AG09319 (cell line): ENCODE measurements around the gene ANXA11.

ENCODE experiments used
- DNase-seq: peaks from one replicate; pipeline ENCODE4 v3.0.0-alpha.2; 2010; ENCODE audit warnings: low read depth; ENCODE audit errors: extremely low read depth
- TF ChIP-seq, protein P1 (sequence below): IDR thresholded peaks from 2 replicates; pipeline ENCODE4 v1.5.1; 2011; ENCODE audit warnings: low read depth, mild to moderate bottlenecking, inconsistent platforms, low read length, moderate library complexity

Gene ANXA11

DNA sequence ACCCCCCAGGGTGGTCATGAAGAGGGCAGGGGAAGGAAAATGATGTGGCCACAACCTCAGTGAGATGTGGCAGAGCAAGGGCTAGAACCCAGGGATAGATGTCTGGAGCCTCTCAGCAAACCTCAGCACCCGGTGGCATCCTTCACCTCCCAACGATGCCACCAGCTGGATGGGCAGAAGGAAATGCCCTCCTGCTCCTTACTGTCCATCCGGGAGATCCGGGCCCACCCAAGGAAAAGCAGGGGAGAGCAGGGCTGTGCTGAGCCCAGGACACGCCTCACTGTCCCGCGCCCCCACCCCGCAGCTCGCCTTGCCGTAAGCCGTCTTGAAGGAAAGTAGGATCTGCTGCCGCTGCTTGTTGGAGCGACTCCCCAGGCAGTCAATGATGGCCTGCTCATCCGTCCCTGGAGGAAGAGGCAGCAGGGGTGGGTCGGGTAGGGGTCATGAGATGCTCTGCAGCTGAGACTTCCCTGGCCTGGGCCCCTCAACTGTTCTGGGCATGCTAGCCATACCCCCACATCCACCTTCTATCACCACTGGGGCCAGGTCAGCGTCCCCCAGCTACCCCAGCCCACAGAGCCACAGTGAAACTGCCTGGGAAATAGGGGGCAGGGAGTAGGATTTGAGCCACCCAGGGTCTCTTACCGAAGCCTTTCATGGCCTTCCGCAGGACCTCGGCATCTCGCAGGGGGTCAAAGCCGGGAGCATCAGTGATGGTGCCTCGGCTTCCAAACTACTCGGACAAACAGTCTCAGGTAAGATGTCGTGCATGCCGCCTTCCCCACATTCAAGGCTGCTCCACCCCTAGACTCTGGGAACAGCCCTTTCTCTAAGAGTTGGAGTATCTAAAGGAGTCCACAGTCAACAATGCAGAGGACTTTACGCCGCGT, 38.5 kb downstream of the ANXA11 start:
- no peak for DNase-seq
- TF ChIP-seq, protein P1, sequence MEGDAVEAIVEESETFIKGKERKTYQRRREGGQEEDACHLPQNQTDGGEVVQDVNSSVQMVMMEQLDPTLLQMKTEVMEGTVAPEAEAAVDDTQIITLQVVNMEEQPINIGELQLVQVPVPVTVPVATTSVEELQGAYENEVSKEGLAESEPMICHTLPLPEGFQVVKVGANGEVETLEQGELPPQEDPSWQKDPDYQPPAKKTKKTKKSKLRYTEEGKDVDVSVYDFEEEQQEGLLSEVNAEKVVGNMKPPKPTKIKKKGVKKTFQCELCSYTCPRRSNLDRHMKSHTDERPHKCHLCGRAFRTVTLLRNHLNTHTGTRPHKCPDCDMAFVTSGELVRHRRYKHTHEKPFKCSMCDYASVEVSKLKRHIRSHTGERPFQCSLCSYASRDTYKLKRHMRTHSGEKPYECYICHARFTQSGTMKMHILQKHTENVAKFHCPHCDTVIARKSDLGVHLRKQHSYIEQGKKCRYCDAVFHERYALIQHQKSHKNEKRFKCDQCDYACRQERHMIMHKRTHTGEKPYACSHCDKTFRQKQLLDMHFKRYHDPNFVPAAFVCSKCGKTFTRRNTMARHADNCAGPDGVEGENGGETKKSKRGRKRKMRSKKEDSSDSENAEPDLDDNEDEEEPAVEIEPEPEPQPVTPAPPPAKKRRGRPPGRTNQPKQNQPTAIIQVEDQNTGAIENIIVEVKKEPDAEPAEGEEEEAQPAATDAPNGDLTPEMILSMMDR, result no peak

GRCh38 chr10:80165173-80165572, 40.2 kb downstream of the ANXA11 start:
- TF ChIP-seq, protein P1, result no peak; the same call in 1 of the 2 replicates
- no peak for DNase-seq

DNA sequence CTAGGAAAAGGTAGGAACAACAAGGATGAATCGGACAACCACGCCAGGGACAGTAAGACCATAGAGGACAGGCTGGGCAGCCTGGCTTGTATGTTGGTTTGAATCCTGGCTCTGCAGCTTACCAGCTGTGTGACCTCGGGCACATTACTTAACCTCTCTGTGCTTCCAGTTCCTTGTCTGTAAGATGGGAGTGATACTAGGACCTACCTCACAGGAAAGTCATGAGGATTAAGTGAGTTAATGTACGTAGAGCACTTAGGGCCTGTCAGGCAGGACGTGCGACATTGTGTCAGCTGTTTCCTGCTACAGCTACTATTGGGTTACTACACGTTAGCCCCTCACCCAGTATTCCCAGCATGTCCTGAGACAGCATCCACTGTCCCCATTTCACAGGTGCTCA, 40.7 kb downstream of the ANXA11 start:
- DNase-seq, result no peak
- TF ChIP-seq, protein P1, result no peak

GRCh38 chr10:80163741-80164341, 41.5 kb downstream of the ANXA11 start:
- peak; percentile 67 for DNase-seq

GRCh38 chr10:80161321-80162083, 43.8 kb downstream of the ANXA11 start:
- no peak for DNase-seq
- TF ChIP-seq, protein P1, result peak; percentile 4; the same call in 1 of the 2 replicates

More at GRCh38 chr10:80163741-80164341, 41.5 kb downstream of the ANXA11 start:
- TF ChIP-seq, protein P1, result no peak

- TF ChIP-seq, protein P1, result no peak
- DNase-seq, result no peak
Observed at GRCh38 chr10:80160361-80161320, 44.7 kb downstream of the ANXA11 start.
